ENCODE results near the gene MAP1B. TPM values are rescaled to one million over a fixed set of nuclear protein-coding genes. Genes with fewer than 3 reads are reported as not detected.

The MAP1B gene
- total RNA-seq, 4 donors from 2014 or later = 479 to 654 (median 593) TPM

DNA sequence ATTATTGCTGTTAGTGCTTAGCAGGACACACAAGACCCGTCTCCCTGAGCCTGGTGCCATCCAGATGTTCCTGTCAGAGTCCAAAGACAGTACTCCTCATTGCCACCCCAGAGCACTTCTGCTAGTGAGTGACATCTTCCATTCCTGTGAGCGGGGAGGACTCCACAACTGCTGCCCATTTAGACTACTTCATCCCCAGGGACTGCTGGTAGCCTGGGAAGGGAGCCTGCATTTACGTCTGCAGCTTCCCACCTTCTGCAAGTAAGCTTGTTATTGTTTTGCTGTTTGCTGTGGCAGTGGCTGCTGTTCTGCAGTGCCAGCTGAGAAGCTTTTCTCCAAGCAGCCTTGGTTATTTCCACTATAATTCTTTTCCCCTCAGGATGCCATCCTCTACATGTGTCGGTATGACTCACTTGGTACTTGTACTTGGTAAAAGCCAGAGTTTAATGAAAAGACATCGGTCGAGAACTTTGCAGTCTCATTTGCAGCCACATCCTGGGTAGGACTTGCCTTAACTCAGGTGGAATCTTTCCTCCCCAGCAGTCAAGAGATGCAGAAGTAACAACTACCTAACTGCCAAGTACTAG, 10.6 kb upstream of the MAP1B start:
- TF ChIP-seq, protein P1, sequence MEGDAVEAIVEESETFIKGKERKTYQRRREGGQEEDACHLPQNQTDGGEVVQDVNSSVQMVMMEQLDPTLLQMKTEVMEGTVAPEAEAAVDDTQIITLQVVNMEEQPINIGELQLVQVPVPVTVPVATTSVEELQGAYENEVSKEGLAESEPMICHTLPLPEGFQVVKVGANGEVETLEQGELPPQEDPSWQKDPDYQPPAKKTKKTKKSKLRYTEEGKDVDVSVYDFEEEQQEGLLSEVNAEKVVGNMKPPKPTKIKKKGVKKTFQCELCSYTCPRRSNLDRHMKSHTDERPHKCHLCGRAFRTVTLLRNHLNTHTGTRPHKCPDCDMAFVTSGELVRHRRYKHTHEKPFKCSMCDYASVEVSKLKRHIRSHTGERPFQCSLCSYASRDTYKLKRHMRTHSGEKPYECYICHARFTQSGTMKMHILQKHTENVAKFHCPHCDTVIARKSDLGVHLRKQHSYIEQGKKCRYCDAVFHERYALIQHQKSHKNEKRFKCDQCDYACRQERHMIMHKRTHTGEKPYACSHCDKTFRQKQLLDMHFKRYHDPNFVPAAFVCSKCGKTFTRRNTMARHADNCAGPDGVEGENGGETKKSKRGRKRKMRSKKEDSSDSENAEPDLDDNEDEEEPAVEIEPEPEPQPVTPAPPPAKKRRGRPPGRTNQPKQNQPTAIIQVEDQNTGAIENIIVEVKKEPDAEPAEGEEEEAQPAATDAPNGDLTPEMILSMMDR (IDR thresholded peaks at IDR 0.05) = no peak
- DNase-seq (ENCODE audit: low spot score) (no peak), ATAC-seq (ENCODE audit: low FRiP score) (no peak)

GRCh38 chr5:72101828-72102227, 5.4 kb upstream of the MAP1B start:
- TF ChIP-seq, protein P1 (IDR thresholded peaks at IDR 0.05) = no peak
- ATAC-seq (ENCODE audit: low FRiP score) (no peak), DNase-seq (ENCODE audit: low spot score) (no peak)

GRCh38 chr5:72106817-72107130, 501 bp upstream of the MAP1B start:
- ATAC-seq (ENCODE audit: low FRiP score) = peak; percentile 29
- no peak for DNase-seq (ENCODE audit: low spot score)
- TF ChIP-seq, protein P1 (IDR thresholded peaks at IDR 0.05) = no peak

GRCh38 chr5:72107901-72108201, 576 bp downstream of the MAP1B start:
- ATAC-seq (ENCODE audit: low FRiP score) (peak; percentile 35), DNase-seq (ENCODE audit: low spot score) (no peak)
- TF ChIP-seq, protein P1 (IDR thresholded peaks at IDR 0.05) = no peak

DNA sequence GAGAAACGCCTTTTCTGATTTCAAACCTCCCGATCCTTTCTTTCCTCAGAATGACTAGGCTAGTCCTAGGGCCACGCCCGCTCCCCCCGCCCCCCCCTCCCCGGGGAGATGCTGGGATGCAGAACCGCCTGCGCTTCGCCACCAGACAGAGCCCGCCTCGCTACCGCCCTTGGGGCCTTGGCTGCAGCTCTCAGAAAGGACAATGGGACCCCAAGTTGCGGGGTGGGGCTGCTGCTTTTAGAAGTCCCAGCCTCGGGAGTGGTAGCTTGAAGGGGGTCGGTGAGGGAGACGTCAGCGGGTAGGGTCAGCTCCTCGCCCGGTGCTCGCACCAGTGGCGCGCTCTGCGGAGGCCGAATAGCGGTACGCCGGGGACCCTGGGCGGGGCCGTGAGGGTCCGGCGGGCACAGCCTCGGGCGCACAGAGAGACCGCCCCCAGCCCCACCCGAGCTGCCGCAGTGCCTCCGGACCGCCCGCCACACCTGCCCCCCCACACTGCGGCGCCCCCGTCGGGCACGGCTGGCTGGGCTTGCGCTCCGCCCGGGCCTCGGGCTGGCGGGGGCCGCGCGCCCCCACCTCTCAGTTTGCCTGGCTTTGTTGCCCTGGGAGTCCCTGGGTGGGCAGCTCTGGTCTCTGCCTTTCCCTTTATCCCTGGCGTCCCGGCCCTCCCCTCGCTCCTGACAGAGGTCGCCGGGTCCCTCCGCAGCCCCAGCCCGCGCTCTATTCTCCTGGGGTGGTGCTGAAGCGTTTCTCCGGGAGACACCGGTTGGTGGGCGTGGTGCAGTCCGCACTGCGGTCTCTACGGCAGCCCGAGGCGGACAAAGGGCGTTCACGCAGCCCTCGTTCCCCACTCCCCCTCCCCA, 1.2 kb downstream of the MAP1B start:
- TF ChIP-seq, protein P1 (IDR thresholded peaks at IDR 0.05) = no peak
- DNase-seq (ENCODE audit: low spot score) (no peak), ATAC-seq (ENCODE audit: low FRiP score) (peak; percentile 57)

DNA sequence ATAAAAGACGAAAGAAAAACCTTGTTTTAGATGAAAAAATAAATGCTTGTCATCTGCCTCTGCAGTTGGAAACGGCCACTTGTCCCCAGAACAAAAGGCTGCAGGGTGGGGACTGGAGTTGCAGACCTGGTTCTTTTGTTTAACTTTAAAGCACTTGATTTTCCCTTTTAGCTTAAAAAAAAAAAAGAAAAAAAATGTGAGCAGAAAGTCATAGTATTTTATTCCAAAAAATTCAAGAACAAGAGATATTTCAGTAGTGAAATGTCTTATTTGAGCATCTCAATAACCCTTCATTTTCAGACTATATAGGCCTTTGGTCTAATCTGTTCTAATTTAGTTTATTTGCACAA, 1.8 kb downstream of the MAP1B start:
- ATAC-seq (ENCODE audit: low FRiP score) = no peak
- TF ChIP-seq, protein P1 (IDR thresholded peaks at IDR 0.05) = no peak
- no peak for DNase-seq (ENCODE audit: low spot score)

GRCh38 chr5:72109625-72110024, 2.4 kb downstream of the MAP1B start:
- TF ChIP-seq, protein P1 (IDR thresholded peaks at IDR 0.05) = no peak
- DNase-seq (ENCODE audit: low spot score) = no peak
- no peak for ATAC-seq (ENCODE audit: low FRiP score)
